Body of pancreas (tissue), 4 donors: ENCODE results near the gene PWWP2B. TPM values are rescaled to one million over a fixed set of nuclear protein-coding genes. Genes with fewer than 3 reads are reported as not detected.

Experiments used
- ATAC-seq: fragments of 150-250 bp; one replicate; pipeline ENCODE4 v1.9.1; 2016
- DNase-seq, 4 donors: peaks; one replicate each; pipeline ENCODE4 v3.0.0-alpha.2; 2019
- H3K27ac ChIP-seq, 4 donors: fragments of 200-600 bp; sonication (generic); 1 replicate in 3 of 4; 2 replicates in 1 of 4; pipeline versions ENCODE4 v1.5.1 to v1.6.1; 2016 to 2019; ENCODE audit warnings: mild to moderate bottlenecking in 1 of 4, mixed read lengths in 1 of 4, moderate library complexity in 1 of 4
- H3K27me3 ChIP-seq, 2 donors: fragments of 200-600 bp; sonication (generic); one replicate each; pipeline ENCODE4 v1.6.0; 2016; ENCODE audit warnings: mild to moderate bottlenecking in 1 of 2
- H3K36me3 ChIP-seq, 2 donors: fragments of 200-600 bp; sonication (generic); replicated peaks in 1 of 2; 2 replicates each; pipeline ENCODE4 v1.5.1; 2016; ENCODE audit warnings: low read depth in 2 of 2; ENCODE audit not compliant: insufficient read depth in 1 of 2
- H3K4me1 ChIP-seq: fragments of 200-600 bp; sonication (generic); one replicate; pipeline ENCODE4 v1.6.0; 2016
- H3K4me3 ChIP-seq, 2 donors: fragments of 200-600 bp; sonication (generic); 1 replicate in 1 of 2; 2 replicates in 1 of 2; pipeline ENCODE4 v1.5.1; 2016 to 2019
- H3K9me3 ChIP-seq, 3 donors: fragments of 200-600 bp; sonication (generic); 1 replicate in 2 of 3; 2 replicates in 1 of 3; pipeline ENCODE4 v1.5.1; 2016
- POLR2A ChIP-seq, 3 donors: fragments of 450-650 bp; IDR thresholded peaks; one replicate each; pipeline ENCODE4 v1.6.1; 2016; ENCODE audit warnings: antibody characterized with exemption in 3 of 3, mild to moderate bottlenecking in 2 of 3
- WGBS, 2 donors: methylation state at CpG; one replicate each; pipeline ENCODE4 v1.1.5; 2017; 5-methylcytosine and 5-hydroxymethylcytosine counted together
- intact Hi-C: fragments of 100-400 bp; cut with DNase I; formaldehyde crosslinking; loops from one replicate; pipeline ENCODE4 v1.15.1; 2023
- total RNA-seq, 2 donors: library from RNA; depleted of rRNA; stranded (reverse); fragments of >200 nt; gene quantifications; one replicate each; pipeline ENCODE4 v1.1.0, GENCODE V29; 2016
- TF ChIP-seq, protein P1 (sequence below), 7 experiments: fragments of 450-650 bp in 4 of 7; fragments of 200-600 bp in 3 of 7; sonication (generic) in 3 of 7; IDR thresholded peaks; one replicate each; pipeline ENCODE4 v1.5.1; 2016 to 2019; ENCODE audit warnings: antibody characterized with exemption in 7 of 7

Gene PWWP2B
- total RNA-seq, 2 donors from 2014 or later: 31.9 to 46.5 TPM

DNA sequence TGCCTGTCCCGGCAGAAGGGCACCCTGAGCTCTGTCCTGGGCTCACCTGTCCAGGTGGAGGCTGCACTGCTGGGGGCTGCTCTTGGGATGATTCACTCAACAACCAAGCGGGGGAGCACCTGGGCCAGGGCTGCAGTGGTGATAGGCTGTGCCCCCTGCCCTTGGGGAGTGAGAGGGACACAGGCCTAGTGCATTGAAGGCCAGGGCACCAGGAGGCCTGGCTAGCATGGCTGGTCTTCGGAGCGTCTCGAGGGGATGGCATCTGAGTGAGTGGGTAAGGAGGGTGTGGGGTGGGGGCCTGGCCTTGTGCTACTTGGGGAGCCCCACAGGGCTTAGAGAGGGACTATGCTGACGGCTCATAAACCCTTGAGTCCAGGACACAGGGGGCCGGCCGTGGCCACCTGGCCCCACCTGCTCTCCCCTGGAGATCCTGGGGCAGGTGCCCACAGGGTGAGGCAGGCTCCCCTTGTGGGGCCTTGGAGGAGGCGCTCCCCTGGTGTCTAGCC is 3.1 kb downstream of the PWWP2B start:
- Histone ChIP-seq H3K27me3 (no peaks in the 10 kb centered on the region), H3K9me3 (no peaks in the 10 kb centered on the region), H3K4me3 (no peak overlapping the region), H3K27ac (peak overlapping the region; percentile 97 to 99 (median 97)), H3K4me1 (peaks cover 88% of the 10 kb centered on the region), H3K36me3 (no peaks in the 10 kb centered on the region)
- no peak for TF ChIP-seq POLR2A (IDR thresholded peaks at IDR 0.05)
- TF ChIP-seq, protein P1, sequence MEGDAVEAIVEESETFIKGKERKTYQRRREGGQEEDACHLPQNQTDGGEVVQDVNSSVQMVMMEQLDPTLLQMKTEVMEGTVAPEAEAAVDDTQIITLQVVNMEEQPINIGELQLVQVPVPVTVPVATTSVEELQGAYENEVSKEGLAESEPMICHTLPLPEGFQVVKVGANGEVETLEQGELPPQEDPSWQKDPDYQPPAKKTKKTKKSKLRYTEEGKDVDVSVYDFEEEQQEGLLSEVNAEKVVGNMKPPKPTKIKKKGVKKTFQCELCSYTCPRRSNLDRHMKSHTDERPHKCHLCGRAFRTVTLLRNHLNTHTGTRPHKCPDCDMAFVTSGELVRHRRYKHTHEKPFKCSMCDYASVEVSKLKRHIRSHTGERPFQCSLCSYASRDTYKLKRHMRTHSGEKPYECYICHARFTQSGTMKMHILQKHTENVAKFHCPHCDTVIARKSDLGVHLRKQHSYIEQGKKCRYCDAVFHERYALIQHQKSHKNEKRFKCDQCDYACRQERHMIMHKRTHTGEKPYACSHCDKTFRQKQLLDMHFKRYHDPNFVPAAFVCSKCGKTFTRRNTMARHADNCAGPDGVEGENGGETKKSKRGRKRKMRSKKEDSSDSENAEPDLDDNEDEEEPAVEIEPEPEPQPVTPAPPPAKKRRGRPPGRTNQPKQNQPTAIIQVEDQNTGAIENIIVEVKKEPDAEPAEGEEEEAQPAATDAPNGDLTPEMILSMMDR (IDR thresholded peaks at IDR 0.05): peak in 1 of 7 experiments; percentile 5
- intact Hi-C loops: no loop called here
- peak; percentile 21 to 51 (median 36) for DNase-seq
- ATAC-seq: no peak
- 38 to 45% methylated on average over 4 to 9 of the region's 9 CpGs for WGBS, 2 donors

GRCh38 chr10:132400547-132401151 is 3.6 kb downstream of the PWWP2B start:
- TF ChIP-seq, protein P1 (IDR thresholded peaks at IDR 0.05): no peak
- TF ChIP-seq POLR2A (IDR thresholded peaks at IDR 0.05): no peak
- no peak for ATAC-seq
- Histone ChIP-seq H3K4me1 (peaks cover 88% of the 10 kb centered on the region), H3K27ac (peak overlapping the region; percentile 97 to 99 (median 97)), H3K4me3 (no peak overlapping the region), H3K27me3 (no peaks in the 10 kb centered on the region), H3K36me3 (no peaks in the 10 kb centered on the region), H3K9me3 (no peaks in the 10 kb centered on the region)
- peak; percentile 35 to 56 (median 43) for DNase-seq
- WGBS, 2 donors: 20 to 27% methylated on average over 5 to 17 of the region's 17 CpGs
- intact Hi-C loops: no loop called here

DNA sequence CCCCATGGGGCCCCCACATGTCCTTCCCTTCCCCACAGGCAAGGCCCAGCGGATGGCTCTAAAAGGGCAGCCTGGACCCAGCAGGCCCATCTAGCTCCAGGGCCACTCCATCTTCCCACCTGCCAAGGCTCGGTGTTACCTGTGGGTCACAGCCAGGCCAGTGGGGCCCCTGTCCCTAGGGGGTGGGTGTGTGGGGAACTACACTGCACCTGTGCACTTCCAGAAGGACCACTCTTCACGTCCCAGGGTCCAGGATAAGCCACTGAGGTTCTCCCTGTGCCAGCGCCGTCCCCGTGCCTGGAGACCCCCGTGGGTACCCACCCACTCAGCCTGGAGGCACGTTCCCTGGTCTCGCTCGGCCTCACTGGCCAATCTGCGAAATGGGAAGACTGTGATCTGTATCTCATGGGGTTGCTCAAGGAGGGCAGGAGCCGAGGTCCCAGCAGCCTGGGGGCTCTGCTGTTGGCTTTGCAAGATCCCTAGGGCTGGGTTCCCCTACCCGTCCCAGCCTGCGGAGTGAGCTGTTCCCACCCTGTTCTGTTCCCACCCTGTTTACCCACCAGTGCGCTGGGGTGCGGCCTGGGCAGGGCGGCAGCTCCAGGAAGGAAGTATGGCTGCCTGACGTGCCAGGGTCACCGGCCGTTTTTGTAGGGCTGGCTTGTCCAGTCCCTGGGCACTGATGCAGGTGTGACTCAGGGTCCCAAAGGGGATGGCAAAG is 4.6 kb downstream of the PWWP2B start:
- DNase-seq (peak in 3 of 4 donors; percentile 26 to 69 (median 37)), ATAC-seq (no peak)
- TF ChIP-seq, protein P1 (IDR thresholded peaks at IDR 0.05): no peak
- no peak for TF ChIP-seq POLR2A (IDR thresholded peaks at IDR 0.05)
- Histone ChIP-seq H3K27ac (peak overlapping the region; percentile 97 to 99 (median 97)), H3K4me3 (no peak overlapping the region), H3K36me3 (no peaks in the 10 kb centered on the region), H3K27me3 (no peaks in the 10 kb centered on the region), H3K4me1 (peaks cover 88% of the 10 kb centered on the region), H3K9me3 (no peaks in the 10 kb centered on the region)
- intact Hi-C loops: no loop called here
- 60 to 69% methylated on average over 12 to 20 of the region's 20 CpGs for WGBS, 2 donors

GRCh38 chr10:132402781-132403241 is 5.8 kb downstream of the PWWP2B start:
- H3K9me3 ChIP-seq: no peaks in the 10 kb centered on the region
- no peak overlapping the region for H3K4me3 ChIP-seq
- ATAC-seq (no peak), DNase-seq (peak in 2 of 4 donors; percentile 11 to 12)
- no peaks in the 10 kb centered on the region for H3K36me3 ChIP-seq
- 75 to 78% methylated on average over 7 to 22 of the region's 24 CpGs for WGBS, 2 donors
- H3K27me3 ChIP-seq: no peaks in the 10 kb centered on the region
- intact Hi-C loops: no loop called here
- TF ChIP-seq POLR2A (IDR thresholded peaks at IDR 0.05): no peak
- TF ChIP-seq, protein P1 (IDR thresholded peaks at IDR 0.05): no peak
- H3K27ac ChIP-seq: peak overlapping the region in 3 of 4 donors; percentile 71 to 99 (median 97)
- peaks cover 97% of the 10 kb centered on the region for H3K4me1 ChIP-seq
